Neuronal stem cell (in vitro differentiated cells): ENCODE results near the gene LGR6.

ENCODE experiments used
- DNase-seq: peaks from one replicate; pipeline ENCODE4 v3.0.0-alpha.2; 2013; ENCODE audit warnings: low spot score
- H2AFZ ChIP-seq: one replicate; pipeline ENCODE4 v1.6.1; 2013; ENCODE audit warnings: mild to moderate bottlenecking, low read length, inconsistent platforms
- H2AK5ac ChIP-seq: 2 replicates; pipeline ENCODE4 v1.6.1; 2013; ENCODE audit warnings: low read depth, mild to moderate bottlenecking, inconsistent platforms, low read length, moderate library complexity, mixed read lengths
- H2BK120ac ChIP-seq: 2 replicates; pipeline ENCODE4 v1.6.1; 2013; ENCODE audit warnings: low read depth, mild to moderate bottlenecking, inconsistent platforms, low read length, moderate library complexity, mixed read lengths
- H2BK12ac ChIP-seq: one replicate; pipeline ENCODE4 v1.6.1; 2013; ENCODE audit warnings: low read length, inconsistent platforms
- H2BK15ac ChIP-seq: 2 replicates; pipeline ENCODE4 v1.6.1; 2013; ENCODE audit warnings: mild to moderate bottlenecking, low read length, inconsistent platforms, mixed read lengths
- H2BK5ac ChIP-seq: one replicate; pipeline ENCODE4 v1.6.1; 2013; ENCODE audit warnings: inconsistent platforms, mild to moderate bottlenecking, low read length, moderate library complexity
- H3K14ac ChIP-seq: one replicate; pipeline ENCODE4 v1.6.1; 2013; ENCODE audit warnings: low read length, inconsistent platforms
- H3K18ac ChIP-seq: 2 replicates; pipeline ENCODE4 v1.6.1; 2013; ENCODE audit warnings: low read length, inconsistent platforms
- H3K23ac ChIP-seq: 2 replicates; pipeline ENCODE4 v1.6.1; 2013; ENCODE audit warnings: low read depth, mild to moderate bottlenecking, mixed read lengths, low read length, inconsistent platforms; ENCODE audit not compliant: poor library complexity
- H3K27ac ChIP-seq: replicated peaks from 3 replicates; pipeline ENCODE4 v1.5.1; 2013; ENCODE audit warnings: low read length, inconsistent platforms
- H3K27me3 ChIP-seq, 3 experiments: 2 replicates each; pipeline ENCODE4 v1.6.1; 2013; ENCODE audit warnings: low read length in 3 of 3, mild to moderate bottlenecking in 2 of 3, inconsistent platforms in 1 of 3, low read depth in 1 of 3, mixed read lengths in 1 of 3, moderate library complexity in 1 of 3; ENCODE audit not compliant: control insufficient read depth in 3 of 3, insufficient read depth in 3 of 3
- H3K36me3 ChIP-seq, 2 donors: replicated peaks in 1 of 2; 2 replicates each; pipeline ENCODE4 v1.6.1; 2013; ENCODE audit warnings: low read length in 2 of 2; ENCODE audit not compliant: control insufficient read depth in 2 of 2, insufficient read depth in 2 of 2
- H3K4ac ChIP-seq: 2 replicates; pipeline ENCODE4 v1.6.1; 2013; ENCODE audit warnings: inconsistent platforms, mild to moderate bottlenecking, low read length, moderate library complexity
- H3K4me1 ChIP-seq, 2 donors: 1 replicate in 1 of 2; 2 replicates in 1 of 2; pipeline ENCODE4 v1.6.1; 2013; ENCODE audit warnings: low read length in 2 of 2, low read depth in 1 of 2; ENCODE audit not compliant: control insufficient read depth in 2 of 2, insufficient read depth in 1 of 2
- H3K4me2 ChIP-seq: one replicate; pipeline ENCODE4 v1.6.1; 2013; ENCODE audit warnings: mild to moderate bottlenecking, low read length, inconsistent platforms; ENCODE audit not compliant: insufficient read depth, poor library complexity, severe bottlenecking
- H3K4me3 ChIP-seq, 2 donors: 2 replicates each; pipeline ENCODE4 v1.5.1; 2013; ENCODE audit warnings: low read length in 2 of 2, mild to moderate bottlenecking in 2 of 2, inconsistent platforms in 1 of 2, moderate library complexity in 1 of 2
- H3K79me1 ChIP-seq: one replicate; pipeline ENCODE4 v1.6.1; 2013; ENCODE audit warnings: low read depth, mild to moderate bottlenecking, inconsistent platforms, low read length, moderate library complexity
- H3K9ac ChIP-seq: one replicate; pipeline ENCODE4 v1.6.1; 2013; ENCODE audit warnings: mild to moderate bottlenecking, low read depth, low read length, inconsistent platforms; ENCODE audit not compliant: poor library complexity
- H3K9me3 ChIP-seq, 2 donors: replicated peaks in 1 of 2; 2 replicates each; pipeline versions ENCODE3 to v1.6.1; 2013; ENCODE audit warnings: low read length in 2 of 2, mild to moderate bottlenecking in 2 of 2, inconsistent platforms in 1 of 2, low read depth in 1 of 2, mixed read lengths in 1 of 2, moderate library complexity in 1 of 2; ENCODE audit not compliant: control insufficient read depth in 2 of 2, insufficient read depth in 1 of 2
- H4K8ac ChIP-seq: one replicate; pipeline ENCODE4 v1.6.1; 2013; ENCODE audit warnings: low read depth, mild to moderate bottlenecking, inconsistent platforms, low read length, moderate library complexity
- H4K91ac ChIP-seq: one replicate; pipeline ENCODE4 v1.6.1; 2013; ENCODE audit warnings: low read length, low read depth, mild to moderate bottlenecking, inconsistent platforms; ENCODE audit not compliant: poor library complexity
- WGBS, 2 donors: extraction: QIAGEN DNeasy Blood & Tissue Kit; methylation state at CpG; one replicate each; pipeline ENCODE4 v1.1.7; 2013; ENCODE audit warnings: missing lambda C conversion rate in 2 of 2, mixed read lengths in 1 of 2; ENCODE audit not compliant: insufficient read length in 2 of 2, insufficient replicate concordance in 1 of 2; ENCODE audit errors: extremely low coverage in 2 of 2; 5-methylcytosine and 5-hydroxymethylcytosine counted together

The LGR6 gene

GRCh38 chr1:202304375-202304774 lies 110.8 kb downstream of the LGR6 start:
- Histone ChIP-seq H3K4me3 (no peak overlapping the region), H3K4me1 (no peaks in the 10 kb centered on the region), H3K9ac (no peak overlapping the region), H2AFZ (no peak overlapping the region), H4K91ac (no peak overlapping the region), H3K9me3 (peaks cover 0 to 1% of the 10 kb centered on the region in 2 donors), H3K36me3 (no peaks in the 10 kb centered on the region), H2BK120ac (no peak overlapping the region), H3K23ac (no peak overlapping the region), H3K14ac (no peak overlapping the region), H3K18ac (no peak overlapping the region), H3K27ac (no peak overlapping the region), H2BK5ac (no peak overlapping the region), H3K4ac (no peak overlapping the region), H2BK15ac (no peak overlapping the region), H3K27me3 (peaks cover 0 to 49% (median 0%) of the 10 kb centered on the region in 3 experiments), H2BK12ac (no peak overlapping the region), H4K8ac (no peak overlapping the region), H2AK5ac (peak overlapping the region; percentile 6), H3K79me1 (no peaks in the 10 kb centered on the region), H3K4me2 (no peak overlapping the region)
- WGBS, 2 donors: no CpG with 5 or more reads among the region's 9 CpGs
- no peak for DNase-seq

- no peak overlapping the region for H3K27ac ChIP-seq
- peaks cover 0 to 56% (median 0%) of the 10 kb centered on the region in 3 experiments for H3K27me3 ChIP-seq
- H3K4ac ChIP-seq: no peak overlapping the region
- H2BK5ac ChIP-seq: no peak overlapping the region
- DNase-seq: no peak
- H3K9ac ChIP-seq: no peak overlapping the region
- H3K4me3 ChIP-seq: no peak overlapping the region
- no peak overlapping the region for H4K8ac ChIP-seq
- no peak overlapping the region for H3K14ac ChIP-seq
- peaks cover 0 to 1% of the 10 kb centered on the region in 2 donors for H3K9me3 ChIP-seq
- H4K91ac ChIP-seq: no peak overlapping the region
- no peak overlapping the region for H2BK120ac ChIP-seq
- H3K79me1 ChIP-seq: no peaks in the 10 kb centered on the region
- no CpG with 5 or more reads among the region's 1 CpG for WGBS, 2 donors
- no peak overlapping the region for H3K4me2 ChIP-seq
- H2AK5ac ChIP-seq: peak overlapping the region; percentile 32
- H2BK12ac ChIP-seq: no peak overlapping the region
- no peaks in the 10 kb centered on the region for H3K36me3 ChIP-seq
- no peak overlapping the region for H3K18ac ChIP-seq
- H3K4me1 ChIP-seq: no peaks in the 10 kb centered on the region
- no peak overlapping the region for H2AFZ ChIP-seq
- H2BK15ac ChIP-seq: no peak overlapping the region
- no peak overlapping the region for H3K23ac ChIP-seq
These were observed 111.6 kb downstream of the LGR6 start for GRCh38 chr1:202305168-202305567.

- H2BK120ac ChIP-seq: no peak overlapping the region
- H3K4me3 ChIP-seq: no peak overlapping the region
- peak overlapping the region; percentile 10 for H3K14ac ChIP-seq
- no peaks in the 10 kb centered on the region for H3K4me1 ChIP-seq
- peak overlapping the region; percentile 33 for H2AK5ac ChIP-seq
- peak overlapping the region; percentile 47 for H4K91ac ChIP-seq
- no peak overlapping the region for H3K4ac ChIP-seq
- no peak overlapping the region for H2BK15ac ChIP-seq
- H4K8ac ChIP-seq: no peak overlapping the region
- WGBS, 2 donors: no CpG with 5 or more reads among the region's 9 CpGs
- DNase-seq: no peak
- peaks cover 0 to 1% of the 10 kb centered on the region in 2 donors for H3K9me3 ChIP-seq
- no peak overlapping the region for H2AFZ ChIP-seq
- H3K18ac ChIP-seq: peak overlapping the region; percentile 30
- H3K36me3 ChIP-seq: no peaks in the 10 kb centered on the region
- no peak overlapping the region for H3K9ac ChIP-seq
- no peak overlapping the region for H2BK5ac ChIP-seq
- H3K4me2 ChIP-seq: no peak overlapping the region
- H2BK12ac ChIP-seq: no peak overlapping the region
- H3K27me3 ChIP-seq: peaks cover 0 to 56% (median 0%) of the 10 kb centered on the region in 3 experiments
- H3K23ac ChIP-seq: peak overlapping the region; percentile 8
- H3K27ac ChIP-seq: no peak overlapping the region
- no peaks in the 10 kb centered on the region for H3K79me1 ChIP-seq
These were observed 113.1 kb downstream of the LGR6 start for GRCh38 chr1:202306535-202307345.

- Histone ChIP-seq H3K27me3 (peaks cover 0 to 46% (median 0%) of the 10 kb centered on the region in 3 experiments), H3K4me1 (no peaks in the 10 kb centered on the region), H3K9me3 (no peaks in the 10 kb centered on the region), H3K36me3 (no peaks in the 10 kb centered on the region), H3K79me1 (no peaks in the 10 kb centered on the region), H2AK5ac (no peak overlapping the region), H2BK12ac (no peak overlapping the region), H2BK120ac (no peak overlapping the region), H3K18ac (no peak overlapping the region), H3K4ac (no peak overlapping the region), H2BK15ac (no peak overlapping the region), H2AFZ (no peak overlapping the region), H3K14ac (no peak overlapping the region), H3K27ac (no peak overlapping the region), H3K23ac (no peak overlapping the region), H2BK5ac (no peak overlapping the region), H4K8ac (no peak overlapping the region), H3K4me2 (no peak overlapping the region), H4K91ac (no peak overlapping the region), H3K9ac (no peak overlapping the region), H3K4me3 (no peak overlapping the region)
- no peak for DNase-seq
These were observed 116.6 kb downstream of the LGR6 start for GRCh38 chr1:202310071-202310725.
